ENCODE measurements around the gene CPVL. TPM values are rescaled to one million over a fixed set of nuclear protein-coding genes. Genes with fewer than 3 reads are reported as not detected.

The CPVL gene
- polyA plus RNA-seq, 6 donors from 2014 or later, result 0.82 to 5.5 (median 2.0) TPM

GRCh38 chr7:29090836-29091601 lies 55.3 kb downstream of the CPVL start:
- Mint-ChIP-seq H3K27me3 (peaks cover 0 to 21% (median 9%) of the 10 kb centered on the region in 3 donors), H3K9me3 (no peaks in the 10 kb centered on the region), H3K4me1 (peaks cover 7 to 26% (median 17%) of the 10 kb centered on the region in 3 donors), H3K27ac (peak overlapping the region in 1 of 6 donors; percentile 73), H3K4me3 (peak overlapping the region; percentile 48 to 80 (median 70)), H3K36me3 (no peaks in the 10 kb centered on the region)
- DNase-seq (no peak), ATAC-seq (ENCODE audit: low read depth in 2 of 2) (peak in 1 of 2 donors; percentile 43)

GRCh38 chr7:29090151-29090805 lies 56.1 kb downstream of the CPVL start:
- Mint-ChIP-seq H3K4me1 (peaks cover 7 to 26% (median 17%) of the 10 kb centered on the region in 3 donors), H3K27ac (peak overlapping the region in 1 of 6 donors; percentile 84)
- ATAC-seq (ENCODE audit: low read depth in 2 of 2), result no peak

GRCh38 chr7:29087840-29088170 lies 58.5 kb downstream of the CPVL start:
- H3K27ac Mint-ChIP-seq, result no peak overlapping the region
- H3K27me3 Mint-ChIP-seq, result peaks cover 0 to 19% (median 14%) of the 10 kb centered on the region in 3 donors
- no peak for DNase-seq
- H3K4me1 Mint-ChIP-seq, result peaks cover 7 to 26% (median 17%) of the 10 kb centered on the region in 3 donors
- no peaks in the 10 kb centered on the region for H3K9me3 Mint-ChIP-seq
- no peak overlapping the region for H3K4me3 Mint-ChIP-seq
- H3K36me3 Mint-ChIP-seq, result no peaks in the 10 kb centered on the region
- no peak for ATAC-seq (ENCODE audit: low read depth in 2 of 2)

More at GRCh38 chr7:29090151-29090805, 56.1 kb downstream of the CPVL start:
- peak overlapping the region in 4 of 8 donors; percentile 9 to 80 (median 36) for H3K4me3 Mint-ChIP-seq
- no peaks in the 10 kb centered on the region for H3K9me3 Mint-ChIP-seq
- H3K27me3 Mint-ChIP-seq, result peaks cover 0 to 21% (median 9%) of the 10 kb centered on the region in 3 donors
- no peaks in the 10 kb centered on the region for H3K36me3 Mint-ChIP-seq
- DNase-seq, result no peak

- H3K4me1 Mint-ChIP-seq, result peaks cover 7 to 22% (median 14%) of the 10 kb centered on the region in 3 donors
- ATAC-seq (ENCODE audit: low read depth in 2 of 2) (no peak), DNase-seq (no peak)
- no peaks in the 10 kb centered on the region for H3K36me3 Mint-ChIP-seq
- no peaks in the 10 kb centered on the region for H3K9me3 Mint-ChIP-seq
- peaks cover 0 to 14% (median 14%) of the 10 kb centered on the region in 3 donors for H3K27me3 Mint-ChIP-seq
- no peak overlapping the region for H3K27ac Mint-ChIP-seq
- no peak overlapping the region for H3K4me3 Mint-ChIP-seq
These were observed 59.8 kb downstream of the CPVL start for GRCh38 chr7:29086545-29086944.

GRCh38 chr7:29084832-29085231 lies 61.5 kb downstream of the CPVL start:
- H3K9me3 Mint-ChIP-seq, result peaks cover 0 to under 1% (median 0%) of the 10 kb centered on the region in 7 donors
- peak overlapping the region in 1 of 6 donors; percentile 22 for H3K27ac Mint-ChIP-seq
- no peaks in the 10 kb centered on the region for H3K36me3 Mint-ChIP-seq
- peaks cover 5 to 12% (median 8%) of the 10 kb centered on the region in 3 donors for H3K27me3 Mint-ChIP-seq
- H3K4me3 Mint-ChIP-seq, result no peak overlapping the region
- peaks cover 0 to 10% (median 0%) of the 10 kb centered on the region in 3 donors for H3K4me1 Mint-ChIP-seq
- ATAC-seq (ENCODE audit: low read depth in 2 of 2) (peak in 1 of 2 donors; percentile 27), DNase-seq (no peak)

GRCh38 chr7:29080803-29081202 lies 65.5 kb downstream of the CPVL start:
- H3K9me3 Mint-ChIP-seq, result peaks cover 0 to 1% (median 0%) of the 10 kb centered on the region in 7 donors
- H3K27ac Mint-ChIP-seq, result no peak overlapping the region
- no peak overlapping the region for H3K4me3 Mint-ChIP-seq
- H3K36me3 Mint-ChIP-seq, result no peaks in the 10 kb centered on the region
- peaks cover 5 to 12% (median 11%) of the 10 kb centered on the region in 3 donors for H3K27me3 Mint-ChIP-seq
- ATAC-seq (ENCODE audit: low read depth in 2 of 2) (no peak), DNase-seq (no peak)
- H3K4me1 Mint-ChIP-seq, result no peaks in the 10 kb centered on the region

GRCh38 chr7:29078311-29079260 lies 67.8 kb downstream of the CPVL start:
- H3K27ac Mint-ChIP-seq, result no peak overlapping the region
- H3K36me3 Mint-ChIP-seq, result no peaks in the 10 kb centered on the region
- H3K9me3 Mint-ChIP-seq, result peaks cover 0 to 1% (median 0%) of the 10 kb centered on the region in 7 donors
- H3K4me1 Mint-ChIP-seq, result no peaks in the 10 kb centered on the region
- peaks cover 9 to 15% (median 11%) of the 10 kb centered on the region in 3 donors for H3K27me3 Mint-ChIP-seq
- H3K4me3 Mint-ChIP-seq, result no peak overlapping the region
- no peak for DNase-seq
- no peak for ATAC-seq (ENCODE audit: low read depth in 2 of 2)

GRCh38 chr7:29077854-29078253 lies 68.5 kb downstream of the CPVL start:
- H3K36me3 Mint-ChIP-seq, result no peaks in the 10 kb centered on the region
- no peaks in the 10 kb centered on the region for H3K4me1 Mint-ChIP-seq
- peaks cover 9 to 20% (median 18%) of the 10 kb centered on the region in 3 donors for H3K27me3 Mint-ChIP-seq
- H3K27ac Mint-ChIP-seq, result no peak overlapping the region
- peaks cover 0 to 1% (median 0%) of the 10 kb centered on the region in 7 donors for H3K9me3 Mint-ChIP-seq
- DNase-seq, result no peak
- H3K4me3 Mint-ChIP-seq, result no peak overlapping the region
- no peak for ATAC-seq (ENCODE audit: low read depth in 2 of 2)

- Mint-ChIP-seq H3K9me3 (peaks cover 0 to 1% (median 0%) of the 10 kb centered on the region in 7 donors), H3K36me3 (no peaks in the 10 kb centered on the region), H3K27me3 (peaks cover 9 to 20% (median 19%) of the 10 kb centered on the region in 3 donors), H3K4me3 (no peak overlapping the region), H3K27ac (no peak overlapping the region), H3K4me1 (no peaks in the 10 kb centered on the region)
- ATAC-seq (ENCODE audit: low read depth in 2 of 2) (no peak), DNase-seq (no peak)
These were observed 69.2 kb downstream of the CPVL start for GRCh38 chr7:29077176-29077575.

- no peak overlapping the region for H3K27ac Mint-ChIP-seq
- ATAC-seq (ENCODE audit: low read depth in 2 of 2), result no peak
- H3K4me1 Mint-ChIP-seq, result no peaks in the 10 kb centered on the region
- no peak overlapping the region for H3K4me3 Mint-ChIP-seq
- H3K36me3 Mint-ChIP-seq, result no peaks in the 10 kb centered on the region
- no peak for DNase-seq
- peaks cover 0 to 1% (median 0%) of the 10 kb centered on the region in 7 donors for H3K9me3 Mint-ChIP-seq
- peaks cover 9 to 20% (median 19%) of the 10 kb centered on the region in 3 donors for H3K27me3 Mint-ChIP-seq
These were observed 69.7 kb downstream of the CPVL start for GRCh38 chr7:29076631-29077030.

GRCh38 chr7:29075606-29076005 lies 70.7 kb downstream of the CPVL start:
- Mint-ChIP-seq H3K4me1 (no peaks in the 10 kb centered on the region), H3K27me3 (peaks cover 5 to 15% (median 15%) of the 10 kb centered on the region in 3 donors), H3K9me3 (peaks cover 0 to 1% (median 0%) of the 10 kb centered on the region in 7 donors), H3K27ac (no peak overlapping the region), H3K4me3 (no peak overlapping the region), H3K36me3 (no peaks in the 10 kb centered on the region)
- ATAC-seq (ENCODE audit: low read depth in 2 of 2), result no peak
- no peak for DNase-seq

GRCh38 chr7:29071203-29071874 lies 75.0 kb downstream of the CPVL start:
- no peak overlapping the region for H3K4me3 Mint-ChIP-seq

More at GRCh38 chr7:29071203-29071874, 75.0 kb downstream of the CPVL start:
- H3K9me3 Mint-ChIP-seq, result no peaks in the 10 kb centered on the region
- no peaks in the 10 kb centered on the region for H3K4me1 Mint-ChIP-seq
- no peaks in the 10 kb centered on the region for H3K36me3 Mint-ChIP-seq
- H3K27ac Mint-ChIP-seq, result no peak overlapping the region
- no peak for ATAC-seq (ENCODE audit: low read depth in 2 of 2)
- H3K27me3 Mint-ChIP-seq, result peaks cover 5 to 18% (median 9%) of the 10 kb centered on the region in 3 donors
- no peak for DNase-seq

All from naive B cell (primary cell).